HL-60 (cell line): Measurements from ENCODE around the gene ADAM23.

ENCODE experiments used
- CTCF ChIP-seq: IDR thresholded peaks from one replicate; pipeline ENCODE4 v1.5.1; 2011; ENCODE audit warnings: low read length, control low read depth, inconsistent platforms; ENCODE audit not compliant: insufficient read depth
- GABPA ChIP-seq: IDR thresholded peaks from 2 replicates; pipeline ENCODE4 v1.6.1; 2012; ENCODE audit warnings: low read depth
- POLR2AphosphoS5 ChIP-seq: IDR thresholded peaks from 2 replicates; pipeline ENCODE4 v1.6.1; 2012; ENCODE audit warnings: low read depth
- REST ChIP-seq: IDR thresholded peaks from 2 replicates; pipeline ENCODE4 v1.6.1; 2012; ENCODE audit warnings: low read depth; ENCODE audit not compliant: insufficient replicate concordance
- SPI1 ChIP-seq: IDR thresholded peaks from 2 replicates; pipeline ENCODE4 v1.6.1; 2012; ENCODE audit warnings: low read depth, mild to moderate bottlenecking, borderline replicate concordance

- TF ChIP-seq CTCF (no peak), REST (no peak), POLR2AphosphoS5 (no peak), GABPA (no peak), SPI1 (no peak)
Observed at GRCh38 chr2:206535260-206535986, 92.1 kb downstream of the ADAM23 start.
